HepG2 (cell line): Measurements from ENCODE around the gene SLC25A45. TPM values are rescaled to one million over a fixed set of nuclear protein-coding genes. Genes with fewer than 3 reads are reported as not detected.

Source experiments
- NR3C1 ChIP-seq: sonication (generic); formaldehyde crosslinking; IDR thresholded peaks from 2 replicates; pipeline ENCODE4 v1.4.0; 2020; ENCODE audit warnings: missing genetic modification reagents
- polyA plus RNA-seq, 8 experiments: library from polyadenylated mRNA; depleted of rRNA in 3 of 8; stranded (reverse) in 7 of 8; unstranded in 1 of 8; fragments of >200 nt; fragmentation: Illumina TruSeq in 4 of 8; extraction: Trizol in 4 of 8; gene quantifications; 2 replicates each; pipeline versions ENCODE4 v1.2.1 to v1.2.3, GENCODE V29; 2011 to 2016; ENCODE audit warnings: low read depth in 4 of 8, missing spikeins in 1 of 8, mixed read lengths in 1 of 8; ENCODE audit not compliant: insufficient read depth in 1 of 8
- total RNA-seq, 5 experiments: library from RNA; depleted of rRNA; stranded (reverse); fragments of >200 nt; fragmentation: Illumina TruSeq; extraction: Trizol; gene quantifications; 2 replicates each; pipeline ENCODE4 v1.2.3, GENCODE V29; 2016; ENCODE audit warnings: low read depth in 1 of 5
- TF ChIP-seq, protein P1 (sequence below), 2 experiments: sonication (generic) in 1 of 2; formaldehyde crosslinking in 1 of 2; IDR thresholded peaks; 2 replicates each; pipeline versions ENCODE4 v1.5.1 to v1.6.1; 2011 to 2020; ENCODE audit warnings: borderline replicate concordance in 1 of 2, low read depth in 1 of 2, low read length in 1 of 2, mild to moderate bottlenecking in 1 of 2, missing genetic modification reagents in 1 of 2, moderate library complexity in 1 of 2
- TF ChIP-seq, protein P2 (sequence below): sonication (generic); formaldehyde crosslinking; IDR thresholded peaks from 2 replicates; pipeline ENCODE4 v1.4.0; 2020; ENCODE audit warnings: missing genetic modification reagents
- TF ChIP-seq, protein P3 (sequence below): sonication (generic); formaldehyde crosslinking; IDR thresholded peaks from 2 replicates; pipeline ENCODE4 v1.4.0; 2020; ENCODE audit warnings: missing genetic modification reagents, mild to moderate bottlenecking, borderline replicate concordance

Gene SLC25A45
- total and polyA plus RNA-seq, 2 of the 13 experiments (the other 11 are each of a cell fraction or from before 2014, with no cell fraction given) = 1.2 to 3.4 TPM

DNA sequence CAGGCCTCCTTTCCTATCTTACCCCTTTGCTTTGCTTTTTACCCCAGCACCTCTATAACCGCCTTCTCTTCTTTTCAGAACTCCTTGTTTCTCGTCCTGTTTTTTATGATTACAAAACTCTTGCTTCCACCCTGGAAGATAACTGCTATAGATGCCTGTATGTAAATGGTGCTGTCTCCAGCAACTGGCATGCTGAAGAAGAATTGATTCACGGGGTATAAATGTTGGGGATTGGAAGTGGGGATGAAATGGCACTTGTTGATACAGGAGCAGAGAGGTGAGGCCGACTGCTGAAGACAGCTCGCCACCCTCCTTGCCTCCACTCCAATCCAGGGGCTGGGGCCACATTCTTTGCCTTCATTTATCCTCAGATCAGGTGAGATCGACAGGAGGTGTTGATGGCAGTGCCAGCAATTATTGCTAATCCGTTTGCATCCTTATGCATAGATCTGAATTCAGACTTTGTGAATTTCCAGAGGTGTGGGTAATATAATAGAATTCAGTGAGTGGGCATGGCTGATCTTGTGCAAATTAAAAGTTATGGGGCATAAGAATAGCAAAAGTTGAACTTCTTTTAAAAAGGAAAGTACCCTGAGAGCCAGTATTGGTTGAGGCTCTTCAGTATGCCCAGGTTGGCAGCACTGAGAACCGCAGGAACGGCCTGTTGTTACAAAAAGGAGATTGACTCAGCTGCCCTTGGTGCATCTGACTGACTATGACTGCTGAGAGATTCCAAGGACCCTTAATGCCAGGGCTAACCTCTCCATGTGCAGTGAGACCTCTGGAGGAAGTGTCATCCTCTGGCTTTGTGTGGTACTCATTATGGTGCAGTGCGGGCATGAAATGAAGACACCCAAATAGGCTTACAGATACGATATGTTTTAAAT, 45.5 kb upstream of the SLC25A45 start (continued):
- TF ChIP-seq, protein P1, sequence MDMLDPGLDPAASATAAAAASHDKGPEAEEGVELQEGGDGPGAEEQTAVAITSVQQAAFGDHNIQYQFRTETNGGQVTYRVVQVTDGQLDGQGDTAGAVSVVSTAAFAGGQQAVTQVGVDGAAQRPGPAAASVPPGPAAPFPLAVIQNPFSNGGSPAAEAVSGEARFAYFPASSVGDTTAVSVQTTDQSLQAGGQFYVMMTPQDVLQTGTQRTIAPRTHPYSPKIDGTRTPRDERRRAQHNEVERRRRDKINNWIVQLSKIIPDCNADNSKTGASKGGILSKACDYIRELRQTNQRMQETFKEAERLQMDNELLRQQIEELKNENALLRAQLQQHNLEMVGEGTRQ (IDR thresholded peaks at IDR 0.05; ENCODE audit: low read depth, low read length) = no peak
- TF ChIP-seq, protein P1 (CRISPR knock-in tag; IDR thresholded peaks at IDR 0.05; ENCODE audit: borderline replicate concordance) = no peak
- TF ChIP-seq NR3C1 (CRISPR knock-in tag) = no peak
- TF ChIP-seq, protein P2, sequence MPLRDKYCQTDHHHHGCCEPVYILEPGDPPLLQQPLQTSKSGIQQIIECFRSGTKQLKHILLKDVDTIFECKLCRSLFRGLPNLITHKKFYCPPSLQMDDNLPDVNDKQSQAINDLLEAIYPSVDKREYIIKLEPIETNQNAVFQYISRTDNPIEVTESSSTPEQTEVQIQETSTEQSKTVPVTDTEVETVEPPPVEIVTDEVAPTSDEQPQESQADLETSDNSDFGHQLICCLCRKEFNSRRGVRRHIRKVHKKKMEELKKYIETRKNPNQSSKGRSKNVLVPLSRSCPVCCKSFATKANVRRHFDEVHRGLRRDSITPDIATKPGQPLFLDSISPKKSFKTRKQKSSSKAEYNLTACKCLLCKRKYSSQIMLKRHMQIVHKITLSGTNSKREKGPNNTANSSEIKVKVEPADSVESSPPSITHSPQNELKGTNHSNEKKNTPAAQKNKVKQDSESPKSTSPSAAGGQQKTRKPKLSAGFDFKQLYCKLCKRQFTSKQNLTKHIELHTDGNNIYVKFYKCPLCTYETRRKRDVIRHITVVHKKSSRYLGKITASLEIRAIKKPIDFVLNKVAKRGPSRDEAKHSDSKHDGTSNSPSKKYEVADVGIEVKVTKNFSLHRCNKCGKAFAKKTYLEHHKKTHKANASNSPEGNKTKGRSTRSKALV (CRISPR knock-in tag) = no peak
- TF ChIP-seq, protein P3, sequence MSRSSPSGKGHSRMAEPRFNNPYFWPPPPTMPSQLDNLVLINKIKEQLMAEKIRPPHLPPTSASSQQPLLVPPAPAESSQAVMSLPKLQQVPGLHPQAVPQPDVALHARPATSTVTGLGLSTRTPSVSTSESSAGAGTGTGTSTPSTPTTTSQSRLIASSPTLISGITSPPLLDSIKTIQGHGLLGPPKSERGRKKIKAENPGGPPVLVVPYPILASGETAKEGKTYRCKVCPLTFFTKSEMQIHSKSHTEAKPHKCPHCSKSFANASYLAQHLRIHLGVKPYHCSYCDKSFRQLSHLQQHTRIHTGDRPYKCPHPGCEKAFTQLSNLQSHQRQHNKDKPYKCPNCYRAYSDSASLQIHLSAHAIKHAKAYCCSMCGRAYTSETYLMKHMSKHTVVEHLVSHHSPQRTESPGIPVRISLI (CRISPR knock-in tag) = no peak
- TF ChIP-seq, all 625 proteins: peak for 41
